GM18519 (cell line): Measurements from ENCODE around the gene TSPYL4.
A peak's percentile ranks its signal among the peaks of the same experiment; 100 is the strongest.
"Not testable (repeated sequence)": the region's sequence is repeated elsewhere in the genome, so short reads cannot be mapped to it uniquely, and the experiment has no call there.

Experiments
- ATAC-seq: cut with Tn5 transposase; IDR thresholded peaks from one replicate; pipeline ENCODE4 v1.9.1; 2021; ENCODE audit warnings: mild to moderate bottlenecking, moderate library complexity; ENCODE audit not compliant: unreplicated experiment, low FRiP score

Gene TSPYL4

GRCh38 chr6:116253505-116254296, at the start of gene TSPYL4:
Gene TSPYL4, minus strand, starts transcription at chr6:116254075. Its CDS starts 67 bp downstream, at chr6:116254008.
- ATAC-seq: peak; percentile 99

- ATAC-seq: no peak
Measured at GRCh38 chr6:116301104-116301503, 47.2 kb upstream of the TSPYL4 start.

GRCh38 chr6:116300566-116300965, 46.7 kb upstream of the TSPYL4 start:
- no peak for ATAC-seq

GRCh38 chr6:116298973-116299372, 45.1 kb upstream of the TSPYL4 start:
- ATAC-seq: no peak

- no peak for ATAC-seq
Measured at GRCh38 chr6:116298273-116298672, 44.4 kb upstream of the TSPYL4 start.

- ATAC-seq: no peak
Measured at GRCh38 chr6:116292553-116292952, 38.7 kb upstream of the TSPYL4 start.

GRCh38 chr6:116291701-116292396, 38.0 kb upstream of the TSPYL4 start:
- no peak for ATAC-seq

- ATAC-seq: no peak
Measured at GRCh38 chr6:116290799-116291198, 36.9 kb upstream of the TSPYL4 start.

- no peak for ATAC-seq
Measured at GRCh38 chr6:116289876-116290275, 36.0 kb upstream of the TSPYL4 start.

GRCh38 chr6:116287689-116288282, 33.9 kb upstream of the TSPYL4 start:
- ATAC-seq: no peak

- ATAC-seq: no peak
Measured at GRCh38 chr6:116286773-116287358, 33.0 kb upstream of the TSPYL4 start.

GRCh38 chr6:116284984-116285383, 31.1 kb upstream of the TSPYL4 start:
- ATAC-seq: not testable (repeated sequence)

- no peak for ATAC-seq
Measured at GRCh38 chr6:116283191-116283590, 29.3 kb upstream of the TSPYL4 start.

- no peak for ATAC-seq
Measured at GRCh38 chr6:116282698-116283097, 28.8 kb upstream of the TSPYL4 start.

- ATAC-seq: no peak
Measured at GRCh38 chr6:116280933-116281316, 27.1 kb upstream of the TSPYL4 start.

- no peak for ATAC-seq
Measured at GRCh38 chr6:116280161-116280932, 26.5 kb upstream of the TSPYL4 start.

- ATAC-seq: peak; percentile 86
Measured at GRCh38 chr6:116279232-116280160, 25.6 kb upstream of the TSPYL4 start, which contains the start of gene TSPYL1. Gene TSPYL1, minus strand, starts transcription at chr6:116279930. Its CDS starts 100 bp downstream, at chr6:116279830.

- no peak for ATAC-seq
Measured at GRCh38 chr6:116278854-116279231, 25.0 kb upstream of the TSPYL4 start.

GRCh38 chr6:116278481-116278829, 24.6 kb upstream of the TSPYL4 start:
- no peak for ATAC-seq
